Neural cell (in vitro differentiated cells): Measurements from ENCODE around the gene UBE4B.

ENCODE experiments used
- EP300 ChIP-seq: fragments of 450-650 bp; conservative IDR thresholded peaks from 2 replicates; pipeline ENCODE4 v1.6.1; 2014; ENCODE audit warnings: antibody characterized with exemption, mild to moderate bottlenecking, moderate library complexity; ENCODE audit not compliant: poor library complexity, severe bottlenecking
- EZH2 ChIP-seq: fragments of 200-600, 300-800 bp; shearing (Covaris generic), sonication (generic); IDR thresholded peaks from 2 replicates; pipeline ENCODE4 v1.6.1; 2014; ENCODE audit warnings: antibody characterized with exemption, low read length, borderline replicate concordance, mild to moderate bottlenecking; ENCODE audit not compliant: insufficient read depth, poor library complexity, severe bottlenecking
- MXI1 ChIP-seq: fragments of 450-650 bp; conservative IDR thresholded peaks from 2 replicates; pipeline ENCODE4 v1.6.1; 2014; ENCODE audit warnings: antibody characterized with exemption, mild to moderate bottlenecking; ENCODE audit not compliant: poor library complexity, severe bottlenecking
- POLR2AphosphoS5 ChIP-seq: IDR thresholded peaks from 2 replicates; pipeline ENCODE4 v1.6.1; 2012
- RAD21 ChIP-seq: fragments of 450-650 bp; conservative IDR thresholded peaks from 2 replicates; pipeline ENCODE4 v1.6.1; 2014; ENCODE audit warnings: antibody characterized with exemption, mild to moderate bottlenecking, moderate library complexity
- TAF1 ChIP-seq: IDR thresholded peaks from 2 replicates; pipeline ENCODE4 v1.6.1; 2012; ENCODE audit warnings: low read depth
- TF ChIP-seq, protein P1 (sequence below): fragments of 450-650 bp; IDR thresholded peaks from 2 replicates; pipeline ENCODE4 v1.5.1; 2014; ENCODE audit warnings: antibody characterized with exemption, mild to moderate bottlenecking, moderate library complexity; ENCODE audit not compliant: poor library complexity, severe bottlenecking
- TF ChIP-seq, protein P2 (sequence below): IDR thresholded peaks from 2 replicates; pipeline ENCODE4 v1.6.1; 2012; ENCODE audit warnings: borderline replicate concordance

DNA sequence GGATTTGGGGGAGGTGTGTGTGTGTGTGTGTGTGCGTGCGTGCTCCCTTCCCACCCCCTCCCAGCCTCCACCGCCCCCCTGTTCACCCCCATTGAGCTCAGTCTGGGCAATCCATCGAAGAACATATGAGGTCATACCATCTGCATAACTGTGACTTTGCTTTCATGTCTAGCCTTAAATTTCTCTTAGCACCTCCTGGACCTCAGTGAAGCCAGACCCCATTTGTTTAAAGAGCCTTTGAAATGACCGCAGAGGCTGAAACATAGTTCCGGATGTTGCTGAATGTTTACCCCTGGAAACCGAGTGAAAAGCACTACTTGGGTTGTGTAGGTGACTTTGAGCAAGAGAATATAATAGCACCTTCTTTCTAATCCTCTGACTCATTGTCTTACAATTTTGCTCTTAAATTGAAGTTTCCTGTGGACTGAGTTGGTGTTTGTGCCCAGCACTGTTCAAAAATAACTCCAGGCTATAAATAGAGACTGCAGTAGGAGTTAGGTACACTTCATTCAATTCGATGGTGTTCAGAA lies 75.4 kb downstream of the UBE4B start:
- TF ChIP-seq, protein P1, sequence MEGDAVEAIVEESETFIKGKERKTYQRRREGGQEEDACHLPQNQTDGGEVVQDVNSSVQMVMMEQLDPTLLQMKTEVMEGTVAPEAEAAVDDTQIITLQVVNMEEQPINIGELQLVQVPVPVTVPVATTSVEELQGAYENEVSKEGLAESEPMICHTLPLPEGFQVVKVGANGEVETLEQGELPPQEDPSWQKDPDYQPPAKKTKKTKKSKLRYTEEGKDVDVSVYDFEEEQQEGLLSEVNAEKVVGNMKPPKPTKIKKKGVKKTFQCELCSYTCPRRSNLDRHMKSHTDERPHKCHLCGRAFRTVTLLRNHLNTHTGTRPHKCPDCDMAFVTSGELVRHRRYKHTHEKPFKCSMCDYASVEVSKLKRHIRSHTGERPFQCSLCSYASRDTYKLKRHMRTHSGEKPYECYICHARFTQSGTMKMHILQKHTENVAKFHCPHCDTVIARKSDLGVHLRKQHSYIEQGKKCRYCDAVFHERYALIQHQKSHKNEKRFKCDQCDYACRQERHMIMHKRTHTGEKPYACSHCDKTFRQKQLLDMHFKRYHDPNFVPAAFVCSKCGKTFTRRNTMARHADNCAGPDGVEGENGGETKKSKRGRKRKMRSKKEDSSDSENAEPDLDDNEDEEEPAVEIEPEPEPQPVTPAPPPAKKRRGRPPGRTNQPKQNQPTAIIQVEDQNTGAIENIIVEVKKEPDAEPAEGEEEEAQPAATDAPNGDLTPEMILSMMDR, result no peak
- TF ChIP-seq EZH2 (no peak), EP300 (no peak), POLR2AphosphoS5 (no peak), RAD21 (no peak), TAF1 (no peak), MXI1 (no peak)
- TF ChIP-seq, protein P2, sequence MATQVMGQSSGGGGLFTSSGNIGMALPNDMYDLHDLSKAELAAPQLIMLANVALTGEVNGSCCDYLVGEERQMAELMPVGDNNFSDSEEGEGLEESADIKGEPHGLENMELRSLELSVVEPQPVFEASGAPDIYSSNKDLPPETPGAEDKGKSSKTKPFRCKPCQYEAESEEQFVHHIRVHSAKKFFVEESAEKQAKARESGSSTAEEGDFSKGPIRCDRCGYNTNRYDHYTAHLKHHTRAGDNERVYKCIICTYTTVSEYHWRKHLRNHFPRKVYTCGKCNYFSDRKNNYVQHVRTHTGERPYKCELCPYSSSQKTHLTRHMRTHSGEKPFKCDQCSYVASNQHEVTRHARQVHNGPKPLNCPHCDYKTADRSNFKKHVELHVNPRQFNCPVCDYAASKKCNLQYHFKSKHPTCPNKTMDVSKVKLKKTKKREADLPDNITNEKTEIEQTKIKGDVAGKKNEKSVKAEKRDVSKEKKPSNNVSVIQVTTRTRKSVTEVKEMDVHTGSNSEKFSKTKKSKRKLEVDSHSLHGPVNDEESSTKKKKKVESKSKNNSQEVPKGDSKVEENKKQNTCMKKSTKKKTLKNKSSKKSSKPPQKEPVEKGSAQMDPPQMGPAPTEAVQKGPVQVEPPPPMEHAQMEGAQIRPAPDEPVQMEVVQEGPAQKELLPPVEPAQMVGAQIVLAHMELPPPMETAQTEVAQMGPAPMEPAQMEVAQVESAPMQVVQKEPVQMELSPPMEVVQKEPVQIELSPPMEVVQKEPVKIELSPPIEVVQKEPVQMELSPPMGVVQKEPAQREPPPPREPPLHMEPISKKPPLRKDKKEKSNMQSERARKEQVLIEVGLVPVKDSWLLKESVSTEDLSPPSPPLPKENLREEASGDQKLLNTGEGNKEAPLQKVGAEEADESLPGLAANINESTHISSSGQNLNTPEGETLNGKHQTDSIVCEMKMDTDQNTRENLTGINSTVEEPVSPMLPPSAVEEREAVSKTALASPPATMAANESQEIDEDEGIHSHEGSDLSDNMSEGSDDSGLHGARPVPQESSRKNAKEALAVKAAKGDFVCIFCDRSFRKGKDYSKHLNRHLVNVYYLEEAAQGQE, result no peak
